Measurements from ENCODE around the gene DEFB128.

DNA sequence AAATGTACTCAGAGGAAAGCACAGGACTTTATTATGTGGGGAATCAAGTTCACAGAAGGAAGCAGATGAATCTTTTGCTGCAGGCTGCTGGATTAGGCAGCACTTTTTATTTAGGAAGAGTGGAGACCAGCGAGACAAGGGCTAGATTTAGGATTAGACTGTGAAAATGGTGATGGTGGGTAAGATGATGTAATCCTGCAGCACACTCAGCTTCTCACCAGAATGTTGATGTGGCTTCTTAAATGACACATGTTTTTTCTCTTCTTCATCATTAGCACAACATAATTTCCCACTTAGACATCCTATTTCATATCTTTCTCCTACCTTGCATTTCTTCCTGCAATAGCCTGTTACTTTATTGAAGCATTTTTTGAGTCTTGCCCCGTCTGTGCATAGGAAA is 1.8 kb downstream of the DEFB128 start:
- TF ChIP-seq, protein P1, sequence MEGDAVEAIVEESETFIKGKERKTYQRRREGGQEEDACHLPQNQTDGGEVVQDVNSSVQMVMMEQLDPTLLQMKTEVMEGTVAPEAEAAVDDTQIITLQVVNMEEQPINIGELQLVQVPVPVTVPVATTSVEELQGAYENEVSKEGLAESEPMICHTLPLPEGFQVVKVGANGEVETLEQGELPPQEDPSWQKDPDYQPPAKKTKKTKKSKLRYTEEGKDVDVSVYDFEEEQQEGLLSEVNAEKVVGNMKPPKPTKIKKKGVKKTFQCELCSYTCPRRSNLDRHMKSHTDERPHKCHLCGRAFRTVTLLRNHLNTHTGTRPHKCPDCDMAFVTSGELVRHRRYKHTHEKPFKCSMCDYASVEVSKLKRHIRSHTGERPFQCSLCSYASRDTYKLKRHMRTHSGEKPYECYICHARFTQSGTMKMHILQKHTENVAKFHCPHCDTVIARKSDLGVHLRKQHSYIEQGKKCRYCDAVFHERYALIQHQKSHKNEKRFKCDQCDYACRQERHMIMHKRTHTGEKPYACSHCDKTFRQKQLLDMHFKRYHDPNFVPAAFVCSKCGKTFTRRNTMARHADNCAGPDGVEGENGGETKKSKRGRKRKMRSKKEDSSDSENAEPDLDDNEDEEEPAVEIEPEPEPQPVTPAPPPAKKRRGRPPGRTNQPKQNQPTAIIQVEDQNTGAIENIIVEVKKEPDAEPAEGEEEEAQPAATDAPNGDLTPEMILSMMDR (IDR thresholded peaks at IDR 0.05), result no peak
- TF ChIP-seq POLR2A (IDR thresholded peaks at IDR 0.05) (no peak), POLR2AphosphoS5 (IDR thresholded peaks at IDR 0.05) (no peak)
